Stimulated activated CD8-positive, alpha-beta memory T cell treated with anti-CD3 and anti-CD28 coated beads, Interleukin-15, amount 100 ng/mL, for 4 hours (primary cell): ENCODE results near the gene CD48.

Experiments
- DNase-seq, 2 donors: peaks; one replicate each; pipeline ENCODE4 v3.0.0-alpha.2; 2020; ENCODE audit warnings: low read depth in 2 of 2

CD48 gene

DNA sequence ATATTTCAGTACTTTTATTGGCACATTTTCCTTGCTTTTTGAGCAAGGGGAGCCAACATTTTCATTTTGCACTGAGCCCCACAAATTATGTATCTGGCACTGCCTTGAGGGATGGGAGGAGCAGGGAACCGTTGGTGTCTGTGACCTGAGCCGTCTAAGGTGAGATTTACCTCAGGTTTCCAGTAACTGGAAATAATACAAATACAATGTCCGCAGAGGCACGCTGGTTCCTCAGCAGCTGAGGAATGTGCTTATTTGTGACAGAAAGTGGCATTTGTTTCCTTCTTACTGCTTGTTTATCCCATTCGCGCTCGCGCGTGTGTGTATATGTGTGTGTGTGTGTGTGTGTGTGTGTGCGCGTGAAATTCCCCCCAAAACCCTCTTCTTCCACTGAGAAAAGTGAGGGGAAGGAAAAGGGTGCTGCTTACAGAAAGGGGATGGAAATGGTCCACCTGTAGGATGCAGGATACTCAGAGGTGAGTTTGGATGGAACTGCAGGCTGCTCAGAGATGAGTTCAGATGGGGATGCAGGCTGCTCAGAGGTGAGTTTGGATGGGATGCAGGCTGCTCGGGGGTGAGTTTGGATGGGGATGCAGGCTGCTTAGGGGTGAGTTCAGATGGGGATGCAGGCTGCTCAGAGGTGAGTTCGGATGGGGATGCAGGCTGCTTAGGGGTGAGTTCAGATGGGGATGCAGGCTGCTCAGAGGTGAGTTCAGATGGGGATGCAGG is 34.6 kb downstream of the CD48 start:
- DNase-seq = no peak

GRCh38 chr1:160675641-160676410 is 35.8 kb downstream of the CD48 start:
- DNase-seq = peak; percentile 48 to 61

DNA sequence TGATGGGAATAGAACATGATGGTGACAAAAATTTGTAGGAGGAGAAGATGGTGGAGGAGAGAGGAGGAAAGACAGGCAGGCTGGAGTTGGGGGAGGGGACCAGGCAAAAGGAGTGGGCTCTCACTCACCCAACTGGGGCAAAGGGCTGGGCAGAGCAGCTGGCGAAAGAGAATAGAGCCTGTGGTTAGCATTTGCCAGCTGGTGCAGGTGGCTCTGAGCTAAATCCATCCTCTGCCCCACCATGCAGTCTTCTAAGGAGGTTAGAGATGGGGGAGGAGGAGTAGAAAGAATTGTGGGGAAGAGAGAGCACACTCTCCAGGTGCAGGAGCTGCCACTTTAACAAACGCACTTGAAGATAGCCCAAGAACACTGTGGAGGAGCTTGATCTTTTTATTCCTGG is 37.2 kb downstream of the CD48 start:
- DNase-seq = no peak

DNA sequence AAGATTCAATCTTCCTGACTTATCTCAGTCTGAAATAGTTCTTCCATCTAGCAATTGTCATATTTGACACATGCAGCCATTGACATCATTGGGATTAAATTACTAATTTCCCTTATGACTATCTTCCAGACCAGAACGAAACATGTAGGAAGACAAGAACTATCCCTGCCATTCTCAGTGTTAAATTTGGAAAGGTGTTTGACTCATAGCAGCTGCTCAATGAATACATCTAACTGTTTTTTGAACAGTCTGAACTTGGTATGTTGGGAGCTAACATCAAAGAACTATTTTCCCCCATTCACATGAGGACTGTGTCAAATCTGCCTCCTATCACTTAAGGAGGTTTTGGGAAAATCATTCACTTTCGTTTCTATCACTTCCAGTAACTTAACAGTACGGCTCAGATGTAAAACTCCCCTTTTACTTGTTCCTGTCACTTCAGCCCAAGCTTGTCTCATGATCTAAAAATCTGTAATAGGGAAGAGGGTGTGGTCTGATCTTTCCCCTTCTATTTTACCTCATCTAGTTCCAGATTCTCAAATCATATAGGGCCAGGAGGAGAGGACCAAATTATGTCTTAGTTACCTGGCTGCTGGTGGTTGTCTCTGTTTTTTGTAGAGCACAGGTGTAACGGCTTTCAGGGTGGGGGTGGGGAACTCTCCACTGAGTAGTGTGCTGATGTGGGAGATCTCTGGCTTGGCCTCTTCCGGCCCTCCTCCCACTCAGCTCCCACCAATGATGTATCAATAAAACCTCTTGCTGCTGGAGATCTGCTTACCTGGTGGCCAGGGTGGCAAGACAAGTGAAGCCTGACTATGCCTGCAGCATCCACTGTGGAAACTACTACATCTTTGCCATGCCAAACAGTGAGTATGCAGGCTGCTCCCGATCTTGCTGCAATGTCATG is 38.6 kb downstream of the CD48 start:
- DNase-seq = no peak

GRCh38 chr1:160671603-160672517 is 39.8 kb downstream of the CD48 start:
- DNase-seq = no peak

GRCh38 chr1:160670701-160671100 is 40.9 kb downstream of the CD48 start:
- no peak for DNase-seq

GRCh38 chr1:160669802-160670201 is 41.8 kb downstream of the CD48 start:
- no peak for DNase-seq

- DNase-seq = no peak
Observed at GRCh38 chr1:160669276-160669675, 42.3 kb downstream of the CD48 start.

- DNase-seq = no peak
Observed at GRCh38 chr1:160667896-160668295, 43.7 kb downstream of the CD48 start.

- DNase-seq = no peak
Observed at GRCh38 chr1:160666079-160666442, 45.6 kb downstream of the CD48 start.

- DNase-seq = no peak
Observed at GRCh38 chr1:160665330-160666078, 46.1 kb downstream of the CD48 start.

- no peak for DNase-seq
Observed at GRCh38 chr1:160664573-160665051, 47.0 kb downstream of the CD48 start.

- no peak for DNase-seq
Observed at GRCh38 chr1:160662910-160663309, 48.7 kb downstream of the CD48 start.

- no peak for DNase-seq
Observed at GRCh38 chr1:160659566-160659965, 52.1 kb downstream of the CD48 start.

DNA sequence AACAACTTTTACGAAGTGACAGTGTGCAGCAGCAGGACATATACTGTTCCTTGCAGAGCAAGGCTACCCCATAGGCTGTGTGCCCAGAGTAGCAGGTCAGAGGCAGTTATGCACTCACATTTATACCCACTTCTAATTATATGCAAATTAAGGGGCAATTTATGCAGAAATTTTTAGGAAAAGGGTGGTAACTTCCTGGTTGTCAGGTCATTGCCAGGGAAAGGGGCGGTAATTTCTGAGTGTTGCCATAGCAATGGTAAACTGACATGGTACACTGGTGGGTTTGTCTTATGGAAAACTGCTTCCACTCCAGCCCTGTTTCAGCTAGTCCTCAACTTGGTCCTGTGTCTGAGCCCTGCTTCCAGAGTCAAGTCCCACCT is 52.8 kb downstream of the CD48 start:
- no peak for DNase-seq

- DNase-seq = no peak
Observed at GRCh38 chr1:160658162-160658813, 53.3 kb downstream of the CD48 start.

- DNase-seq = no peak
Observed at GRCh38 chr1:160657250-160657781, 54.3 kb downstream of the CD48 start.

GRCh38 chr1:160656737-160657136 is 54.9 kb downstream of the CD48 start:
- no peak for DNase-seq

GRCh38 chr1:160653620-160654016 is 58.0 kb downstream of the CD48 start:
- DNase-seq = no peak
